DOHH2 (cell line): ENCODE results near the gene NLRP13.

Experiments
- CTCF ChIP-seq: fragments of 200-600 bp; sonication (generic); IDR thresholded peaks from one replicate; pipeline ENCODE4 v1.5.1; 2014; ENCODE audit warnings: antibody characterized with exemption, mild to moderate bottlenecking, low read depth, low read length; ENCODE audit not compliant: poor library complexity, severe bottlenecking
- EZH2phosphoT487 ChIP-seq: fragments of 200-600 bp; sonication (generic); IDR thresholded peaks from 2 replicates; pipeline ENCODE4 v1.6.1; 2017; ENCODE audit warnings: borderline replicate concordance, mild to moderate bottlenecking, antibody characterized with exemption, low read length, moderate library complexity, mixed read lengths

GRCh38 chr19:55870736-55871135 lies 61.4 kb downstream of the NLRP13 start:
- TF ChIP-seq CTCF (no peak), EZH2phosphoT487 (no peak)
